ENCODE data around the gene CARD6. TPM values are rescaled to one million over a fixed set of nuclear protein-coding genes. Genes with fewer than 3 reads are reported as not detected.
"Not testable (repeated sequence)": the region's sequence is repeated elsewhere in the genome, so short reads cannot be mapped to it uniquely, and the experiment has no call there.

The CARD6 gene
- 34.0 and 38.9 TPM in 2 replicates for total RNA-seq

DNA sequence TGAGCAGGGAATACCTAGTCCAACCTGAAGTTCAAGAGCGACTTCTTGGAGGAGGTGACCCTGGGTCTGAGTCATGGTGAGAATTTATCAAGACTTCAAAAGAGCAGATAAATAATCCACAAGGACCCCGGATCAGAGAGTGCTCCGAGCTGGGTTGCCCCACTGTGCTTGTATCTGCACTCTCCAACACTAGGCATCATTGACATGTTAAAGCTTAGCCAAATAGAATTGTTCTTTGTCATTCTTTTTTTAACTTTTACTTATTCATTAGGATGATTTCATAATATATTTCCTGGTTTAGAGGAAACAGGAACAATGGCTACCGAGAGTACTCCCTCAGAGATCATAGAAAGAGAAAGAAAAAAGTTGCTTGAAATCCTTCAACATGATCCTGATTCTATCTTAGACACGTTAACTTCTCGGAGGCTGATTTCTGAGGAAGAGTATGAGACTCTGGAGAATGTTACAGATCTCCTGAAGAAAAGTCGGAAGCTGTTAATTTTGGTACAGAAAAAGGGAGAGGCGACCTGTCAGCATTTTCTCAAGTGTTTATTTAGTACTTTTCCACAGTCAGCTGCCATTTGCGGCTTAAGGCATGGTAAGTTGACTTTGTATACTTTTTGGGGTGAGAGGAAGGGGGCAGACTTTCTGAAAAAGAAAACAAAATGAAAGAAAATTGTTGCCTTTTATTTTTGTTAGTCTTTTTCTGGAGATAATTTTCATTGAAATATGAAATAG lies at the start of gene CARD6:
TSS of gene CARD6 (plus strand) at position 300 of the 738 bp plus-strand sequence. CDS start at position 316, 16 bp downstream.
- peak; percentile 45 to 84 for DNase-seq (ENCODE audit: low read depth in 2 of 2)

DNA sequence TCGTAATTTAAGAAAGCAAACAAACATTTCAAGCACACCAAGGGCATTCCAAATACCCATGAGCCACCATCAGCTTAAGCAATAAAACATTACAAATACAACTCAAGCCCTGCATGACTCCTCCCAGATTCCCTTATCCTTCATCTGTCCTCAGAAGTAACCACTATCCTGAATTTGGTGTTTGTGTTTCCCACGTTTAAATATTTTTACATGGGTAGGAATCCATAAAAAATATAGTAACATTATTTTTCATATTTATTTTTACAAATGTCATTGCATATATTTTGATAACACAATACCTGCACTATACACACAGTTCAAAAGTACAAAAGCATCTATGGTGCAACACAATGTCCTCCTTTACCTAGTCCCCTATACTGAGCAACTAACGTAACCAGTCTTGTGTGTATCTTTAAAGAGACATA lies 49.4 kb upstream of the CARD6 start:
- DNase-seq (ENCODE audit: low read depth in 2 of 2): no peak

- DNase-seq (ENCODE audit: low read depth in 2 of 2): not testable (repeated sequence)
Measured at GRCh38 chr5:40792691-40793090, 48.5 kb upstream of the CARD6 start.

DNA sequence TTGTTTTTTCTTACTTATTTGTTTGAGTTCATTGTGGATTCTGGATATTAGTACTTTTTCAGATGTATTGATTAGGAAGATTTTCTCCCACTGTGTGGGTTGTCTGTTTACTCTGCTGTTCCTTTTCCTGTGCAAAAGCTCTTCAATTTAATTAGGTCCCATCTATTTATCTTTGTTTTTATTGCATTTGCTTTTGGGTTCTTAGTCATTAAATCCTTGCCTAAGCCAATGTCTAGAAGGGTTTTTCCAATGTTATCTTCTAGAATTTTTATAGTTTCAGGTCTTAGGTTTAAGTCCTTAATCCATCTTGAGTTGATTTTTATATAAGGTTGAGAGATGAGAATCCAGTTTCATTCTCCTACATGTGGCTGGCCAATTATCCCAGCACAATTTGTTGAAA lies 46.8 kb upstream of the CARD6 start:
- not testable (repeated sequence) for DNase-seq (ENCODE audit: low read depth in 2 of 2)

DNA sequence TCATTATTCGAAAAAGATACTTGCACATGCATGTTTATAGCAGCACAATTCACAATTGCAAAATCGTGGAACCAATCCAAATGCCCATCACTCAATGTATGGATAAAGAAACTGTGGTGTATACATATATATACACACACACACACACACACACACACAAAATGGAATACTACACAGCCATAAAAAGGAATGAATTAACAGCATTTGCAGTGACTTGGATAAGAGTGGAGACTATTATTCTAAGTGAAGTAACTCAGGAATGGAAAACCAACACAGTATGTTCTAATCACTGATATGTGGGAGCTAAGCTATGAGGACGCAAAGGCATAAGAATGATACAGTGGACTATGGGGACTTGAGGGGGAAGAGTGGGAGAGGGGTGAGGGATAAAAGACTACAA lies 46.3 kb upstream of the CARD6 start:
- not testable (repeated sequence) for DNase-seq (ENCODE audit: low read depth in 2 of 2)

GRCh38 chr5:40796487-40796889 lies 44.7 kb upstream of the CARD6 start:
- peak in 1 of 2 donors; percentile 16 for DNase-seq (ENCODE audit: low read depth in 2 of 2)

- DNase-seq (ENCODE audit: low read depth in 2 of 2): peak; percentile 2 to 79
Measured at GRCh38 chr5:40797273-40798011, 43.7 kb upstream of the CARD6 start.

DNA sequence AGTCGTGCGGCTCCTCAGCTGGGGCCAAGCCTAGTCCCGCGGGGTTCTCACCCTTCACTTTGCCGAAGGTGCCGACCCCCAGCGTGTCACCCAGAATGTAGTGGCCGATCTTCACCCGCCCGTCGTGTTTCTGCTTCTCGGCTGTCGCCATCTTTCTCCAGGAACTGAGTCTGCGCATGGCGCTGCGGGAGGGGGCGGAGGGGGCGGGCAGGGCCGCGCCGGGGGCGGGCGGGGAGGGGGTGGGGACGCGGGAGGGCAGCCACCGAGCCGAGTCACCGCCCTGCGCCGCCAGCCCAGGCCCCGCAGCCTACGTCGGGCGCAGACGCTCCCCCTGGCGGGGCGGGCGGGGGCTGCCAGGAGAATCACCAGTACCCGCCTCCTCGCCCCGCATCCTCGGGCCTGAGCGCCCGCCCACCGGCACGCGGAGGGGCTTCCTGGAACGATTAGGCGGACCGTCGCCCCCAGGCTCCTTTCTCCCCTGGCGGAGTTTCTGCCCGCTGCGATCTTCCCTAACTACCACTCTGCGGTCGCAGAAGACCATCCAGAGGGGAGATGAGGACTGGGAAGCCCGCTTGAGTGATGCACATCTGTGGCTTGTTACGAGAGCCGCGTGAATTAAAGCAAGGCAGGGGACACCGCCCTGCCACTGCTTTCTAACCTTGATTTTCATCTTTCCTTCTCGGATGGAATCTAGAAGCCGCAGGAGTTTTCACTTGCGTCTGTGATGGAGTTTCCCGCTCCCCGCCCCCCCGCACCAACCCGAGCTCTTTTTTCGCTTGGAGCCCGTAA lies 43.0 kb upstream of the CARD6 start, which contains the start of gene PRKAA1:
TSS of gene PRKAA1 (minus strand) at position 363 of the 789 bp plus-strand sequence. CDS start at position 178, 185 bp downstream.
- peak; percentile 68 to 93 for DNase-seq (ENCODE audit: low read depth in 2 of 2)

DNA sequence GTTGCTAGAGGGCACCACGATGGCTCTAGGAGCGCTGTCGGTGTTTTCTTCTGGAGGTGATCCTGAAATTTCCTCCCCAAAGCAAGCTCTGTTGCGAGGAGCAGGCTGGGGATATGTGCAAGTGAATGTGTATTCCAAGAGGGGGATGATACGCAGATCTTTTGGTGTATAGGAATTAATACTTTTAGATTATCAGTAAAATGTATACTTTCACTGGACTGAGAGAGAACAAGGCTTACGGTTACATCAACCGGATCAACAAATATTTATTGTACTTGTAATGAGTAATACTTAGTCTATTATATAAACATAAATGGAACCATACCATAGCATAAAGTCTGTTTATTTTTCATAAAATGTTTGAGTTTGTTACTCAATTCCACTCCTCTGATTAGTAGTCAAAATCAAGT lies 42.4 kb upstream of the CARD6 start:
- DNase-seq (ENCODE audit: low read depth in 2 of 2): peak in 1 of 2 donors; percentile 64

DNA sequence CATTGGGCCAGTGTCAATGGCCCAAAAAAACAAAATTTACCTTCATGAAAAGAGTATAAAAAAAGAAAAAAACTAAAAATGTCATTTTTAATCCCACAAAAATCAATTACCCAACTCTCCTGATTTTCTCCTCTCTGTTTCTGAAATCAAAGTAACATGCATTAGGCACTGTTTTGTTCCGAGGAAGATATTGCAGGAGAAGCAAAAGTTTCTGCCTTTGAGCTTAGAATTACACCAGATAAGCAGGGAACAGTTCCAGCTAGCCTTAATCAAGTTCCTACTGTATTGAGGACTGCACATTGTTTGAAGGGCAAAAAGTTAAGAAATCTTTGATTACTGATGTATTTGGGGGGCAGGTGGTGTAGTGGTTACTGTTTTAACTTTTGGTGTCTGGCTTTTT lies 41.9 kb upstream of the CARD6 start:
- no peak for DNase-seq (ENCODE audit: low read depth in 2 of 2)

DNA sequence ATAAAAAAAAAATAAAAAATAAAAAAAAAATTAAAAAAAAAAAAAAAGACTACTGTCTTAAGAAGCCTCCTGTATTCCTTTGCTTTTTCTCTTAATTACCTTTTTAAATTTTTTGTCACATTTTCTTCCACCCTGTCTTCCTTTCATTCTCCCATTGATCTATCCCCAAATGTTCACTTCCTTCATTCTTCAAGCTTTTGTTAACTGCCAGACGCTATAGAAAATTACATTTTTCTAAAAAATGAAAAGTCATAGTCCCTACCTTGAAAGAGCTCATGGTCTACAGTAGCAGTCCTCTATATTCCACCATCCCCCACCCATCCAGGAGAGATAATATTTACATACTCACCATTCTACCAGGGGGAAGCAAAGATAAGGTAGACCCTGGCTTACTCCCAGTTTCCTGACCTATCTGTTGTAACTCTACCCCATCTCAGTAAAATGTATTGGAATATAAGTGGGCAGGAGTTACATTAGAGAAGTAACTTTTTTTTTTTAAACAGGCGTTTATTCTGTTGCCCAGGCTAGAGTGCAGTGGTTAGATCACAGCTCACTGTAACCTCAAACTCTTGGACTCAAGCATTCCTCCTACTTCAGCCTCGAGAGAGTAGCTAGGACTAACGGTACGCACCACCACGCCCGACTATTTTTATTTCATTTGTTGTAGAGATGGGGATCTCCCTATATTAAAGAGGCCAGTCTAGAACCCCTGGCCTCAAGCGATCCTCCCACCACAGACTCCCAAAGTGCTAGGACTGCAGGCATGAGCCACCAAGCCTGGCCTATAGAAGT lies 39.2 kb upstream of the CARD6 start:
- DNase-seq (ENCODE audit: low read depth in 2 of 2): no peak

DNA sequence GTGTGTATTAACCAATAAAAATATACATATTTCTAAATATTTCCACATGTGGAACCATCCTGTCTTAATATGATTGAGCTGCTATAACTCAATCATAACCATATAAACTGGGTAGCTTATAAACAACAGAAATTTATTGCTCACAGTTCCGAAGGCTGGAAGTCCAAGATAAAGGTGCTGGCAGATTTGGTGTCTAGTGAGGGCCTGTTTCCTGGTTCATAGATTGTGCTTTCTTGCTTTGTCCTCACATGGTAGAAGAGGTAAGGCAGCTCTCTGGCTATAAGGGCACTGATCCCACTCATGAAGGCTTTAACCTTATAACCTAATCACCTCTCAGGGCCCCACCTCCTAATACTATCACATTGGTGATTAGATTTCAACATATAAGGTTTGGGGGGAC lies 29.0 kb upstream of the CARD6 start:
- no peak for DNase-seq (ENCODE audit: low read depth in 2 of 2)

DNA sequence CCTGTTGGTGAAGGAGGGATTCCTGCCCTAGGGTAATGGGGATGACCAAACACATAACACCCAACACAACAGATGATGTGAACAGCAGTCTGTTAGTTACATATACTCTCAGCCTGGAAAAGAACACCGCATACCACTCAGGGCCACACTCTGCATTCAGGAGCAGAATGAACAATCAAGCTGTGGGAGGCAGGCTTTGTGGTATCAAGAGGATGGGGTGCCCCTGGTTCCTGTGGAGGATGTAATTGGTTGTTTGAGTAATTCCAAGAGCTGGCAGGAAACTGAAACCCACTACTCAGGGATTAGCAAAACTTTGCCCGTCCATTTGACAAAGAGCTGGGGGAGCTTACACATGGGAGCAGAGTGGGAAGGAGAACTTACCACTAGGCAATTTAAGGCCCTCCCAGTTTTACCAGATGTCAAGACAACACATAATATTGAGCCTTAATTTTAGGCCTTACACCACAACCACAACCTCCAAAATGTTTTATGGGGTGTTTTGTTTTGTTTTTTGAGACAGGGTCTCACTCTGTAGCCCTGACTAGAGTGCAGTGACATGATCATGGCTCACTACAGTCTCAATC lies 27.4 kb upstream of the CARD6 start:
- no peak for DNase-seq (ENCODE audit: low read depth in 2 of 2)

- DNase-seq (ENCODE audit: low read depth in 2 of 2): no peak
Measured at GRCh38 chr5:40823459-40823858, 17.7 kb upstream of the CARD6 start.

DNA sequence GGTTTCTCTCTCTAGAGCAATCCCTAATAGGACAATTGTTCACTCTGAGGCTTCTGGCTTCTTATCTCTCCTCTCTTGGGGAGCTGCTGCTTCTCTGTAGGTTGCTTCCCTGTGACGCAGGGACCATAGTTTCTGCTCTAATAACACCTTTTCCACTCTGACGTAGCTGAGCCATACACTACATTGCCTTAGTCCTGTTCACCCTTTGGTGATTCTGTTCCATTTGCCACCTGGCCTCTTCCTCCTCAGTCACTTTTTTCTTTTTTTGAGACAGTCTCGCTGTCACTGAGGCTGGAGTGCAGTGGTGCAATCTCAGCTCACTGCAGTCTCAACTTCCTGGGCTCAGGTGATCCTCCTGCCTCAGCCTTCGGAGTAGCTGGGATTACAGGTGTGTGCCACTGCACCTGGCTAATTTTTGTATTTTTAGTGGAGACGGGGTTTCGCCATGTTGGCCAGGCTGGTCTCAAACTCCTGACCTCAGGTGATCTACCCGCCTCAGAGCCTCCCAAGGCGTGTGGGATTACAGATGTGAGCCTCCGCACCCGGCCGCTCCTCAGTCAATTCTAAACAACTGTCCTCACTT lies 15.6 kb upstream of the CARD6 start:
- not testable (repeated sequence) for DNase-seq (ENCODE audit: low read depth in 2 of 2)

- no peak for DNase-seq (ENCODE audit: low read depth in 2 of 2)
Measured at GRCh38 chr5:40826489-40827187, 14.5 kb upstream of the CARD6 start.

DNA sequence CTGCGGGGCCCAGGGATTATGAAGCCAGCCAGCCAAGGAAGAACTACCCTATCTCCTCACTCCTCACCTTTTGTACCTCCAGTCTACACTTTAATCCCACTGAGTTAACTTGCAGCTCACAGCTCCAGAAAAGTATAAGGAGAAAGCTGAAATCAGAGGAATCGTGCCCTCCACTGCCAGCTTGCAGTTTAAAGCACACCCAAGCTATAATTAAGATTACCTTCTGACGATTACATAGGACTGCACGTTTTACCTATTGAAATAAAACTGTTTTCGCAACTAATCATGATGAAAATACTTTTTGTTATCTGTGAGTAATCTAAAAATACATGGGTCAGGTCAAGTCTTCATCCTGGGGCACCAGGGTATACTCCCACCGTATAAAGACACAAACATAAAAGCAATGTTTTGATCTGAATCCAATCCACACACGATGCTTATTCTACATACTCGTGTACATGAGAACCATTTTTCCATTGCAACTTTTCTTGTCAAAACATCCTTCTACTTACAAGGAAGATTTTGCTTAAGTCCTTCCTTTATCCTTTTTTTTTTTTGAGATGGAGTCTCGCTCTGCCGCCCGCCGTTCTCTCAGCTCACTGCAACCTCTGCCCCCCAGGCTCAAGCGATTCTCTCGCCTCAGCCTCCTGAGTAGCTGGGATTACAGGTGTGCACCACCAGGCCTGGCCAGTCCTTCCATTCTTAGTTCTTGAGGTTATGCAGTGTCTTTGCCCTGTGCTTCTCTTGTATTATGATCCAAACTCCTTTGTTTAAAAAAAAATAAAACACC lies 13.8 kb upstream of the CARD6 start:
- DNase-seq (ENCODE audit: low read depth in 2 of 2): no peak

DNA sequence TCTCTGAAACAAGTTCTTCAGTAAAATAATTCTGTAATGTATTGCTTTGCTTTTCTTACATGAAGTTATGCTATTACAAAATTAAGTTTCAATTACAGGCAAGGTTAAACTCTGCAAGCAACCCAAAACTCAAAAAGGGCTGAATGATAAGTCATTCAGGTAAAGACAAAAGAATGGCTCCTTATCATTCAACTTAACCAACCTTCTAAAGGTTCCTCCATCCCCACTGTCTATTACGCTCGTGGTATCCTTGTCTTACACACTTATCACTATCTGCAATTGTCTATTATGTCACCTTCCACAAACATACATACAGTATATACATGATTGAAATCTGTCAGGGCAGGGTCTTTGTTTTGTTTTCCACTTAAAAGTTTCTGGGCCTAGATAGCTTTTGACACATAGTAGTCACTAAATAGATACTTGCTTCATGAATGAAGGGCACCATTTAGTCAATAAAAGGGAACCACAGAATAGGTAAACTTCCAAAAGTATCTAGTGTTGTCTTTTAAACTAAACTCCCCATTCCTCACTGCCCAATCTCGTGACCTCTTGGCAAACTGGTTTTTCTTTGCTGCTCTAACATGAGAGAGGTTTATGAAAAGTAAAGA lies 13.0 kb upstream of the CARD6 start:
- no peak for DNase-seq (ENCODE audit: low read depth in 2 of 2)

All from dermis microvascular lymphatic vessel endothelial cell (primary cell).